K562 (cell line): ENCODE measurements around the gene HPCAL1. TPM values are rescaled to one million over a fixed set of nuclear protein-coding genes. Genes with fewer than 3 reads are reported as not detected.

Experiments
- ATAC-seq: fragments of 200-7000 bp; cut with Tn5 transposase; 3 replicates; pipeline ENCODE4 v1.9.1; 2020; ENCODE audit warnings: moderate library complexity
- BruUV-seq: library from RNA; stranded (reverse); fragments of 400-500 nt; replicated peaks from 2 replicates; lab custom pipeline; 2021; lab: Mats Ljungman, UMichigan
- CTCF ChIA-PET: fragments of 300-600 bp; formaldehyde crosslinking; extraction: SDS; loops from one replicate; lab custom pipeline; 2021; ENCODE audit warnings: low intra/inter-chr PET ratio; lab: Yijun Ruan, JAX
- POLR2A ChIA-PET: fragments of 300-600, 350-650 bp; sonication (Branson Sonifier 250); formaldehyde crosslinking; extraction: SDS; loops from one replicate; lab custom pipeline; 2021; ENCODE audit warnings: antibody characterized with exemption, inconsistent platforms; lab: Yijun Ruan, JAX
- DNase-seq, 4 experiments: peaks; one replicate each; pipeline versions ENCODE4 v3.0.0 to v3.0.0-alpha.2; 2011 to 2018; ENCODE audit warnings: low spot score in 3 of 4, mixed read lengths in 3 of 4; ENCODE audit errors: extremely low read depth in 1 of 4
- FAIRE-seq: peaks from 2 replicates; lab custom pipeline; 2011; peaks lifted over from hg19 to GRCh38; lab: Jason Lieb, UNC
- H2AFZ ChIP-seq: 2 replicates; pipeline ENCODE4 v1.6.0; 2011; ENCODE audit warnings: low read depth, low read length, control low read depth, inconsistent platforms
- H3K27ac ChIP-seq: fragments of 200-600 bp; 3 replicates; pipeline ENCODE4 v1.8.0; 2011; ENCODE audit warnings: low read depth, mild to moderate bottlenecking, control low read depth, inconsistent platforms, low read length, moderate library complexity, mixed read lengths; ENCODE audit errors: extremely low read depth
- H3K27me3 ChIP-seq, 2 experiments: fragments of 300-600 bp in 1 of 2; 2 replicates in 1 of 2; 3 replicates in 1 of 2; pipeline versions ENCODE4 v1.6.0 to v1.8.0; 2011; ENCODE audit warnings: inconsistent platforms in 2 of 2, low read length in 2 of 2, mild to moderate bottlenecking in 1 of 2, mixed read lengths in 1 of 2, moderate library complexity in 1 of 2; ENCODE audit not compliant: control insufficient read depth in 2 of 2, insufficient read depth in 2 of 2
- H3K36me3 ChIP-seq: fragments of 300-600 bp; 3 replicates; pipeline ENCODE4 v1.8.0; 2011; ENCODE audit warnings: mild to moderate bottlenecking, low read length, inconsistent platforms; ENCODE audit not compliant: control insufficient read depth, insufficient read depth
- H3K4me1 ChIP-seq, 2 experiments: fragments of 200-600 bp in 1 of 2; replicated peaks in 1 of 2; 2 replicates in 1 of 2; 3 replicates in 1 of 2; pipeline versions ENCODE4 v1.5.1 to v1.8.0; 2011; ENCODE audit warnings: inconsistent platforms in 2 of 2, low read length in 2 of 2, mild to moderate bottlenecking in 1 of 2, mixed read lengths in 1 of 2, moderate library complexity in 1 of 2; ENCODE audit not compliant: control insufficient read depth in 2 of 2, insufficient read depth in 2 of 2
- H3K4me2 ChIP-seq: 2 replicates; pipeline ENCODE4 v1.6.1; 2011; ENCODE audit warnings: low read length, control low read depth, inconsistent platforms, mixed read lengths; ENCODE audit not compliant: insufficient read depth
- H3K4me3 ChIP-seq: fragments of 200-600 bp; sonication (generic), shearing (Covaris generic); 2 replicates; pipeline ENCODE4 v1.5.1; 2016; ENCODE audit warnings: control low read depth, inconsistent platforms
- H3K79me2 ChIP-seq: fragments of 200-600 bp; 3 replicates; pipeline ENCODE4 v1.8.0; 2011; ENCODE audit warnings: low read length, inconsistent platforms; ENCODE audit not compliant: control insufficient read depth, insufficient read depth
- H3K9ac ChIP-seq, 2 experiments: 2 replicates each; pipeline versions ENCODE4 v1.6.0 to v1.6.1; 2011; ENCODE audit warnings: low read depth in 2 of 2, low read length in 2 of 2, control low read depth in 1 of 2, inconsistent platforms in 1 of 2, mild to moderate bottlenecking in 1 of 2, mixed read lengths in 1 of 2; ENCODE audit not compliant: insufficient read depth in 1 of 2
- H3K9me1 ChIP-seq: one replicate; pipeline ENCODE4 v1.6.0; 2011; ENCODE audit warnings: inconsistent platforms, mild to moderate bottlenecking, low read length, moderate library complexity; ENCODE audit not compliant: control insufficient read depth, insufficient read depth
- H3K9me3 ChIP-seq: replicated peaks from 2 replicates; pipeline ENCODE4 v1.5.1; 2011; ENCODE audit warnings: low read depth, low read length, inconsistent platforms; ENCODE audit not compliant: control insufficient read depth, insufficient read depth
- H4K20me1 ChIP-seq: replicated peaks from 2 replicates; pipeline ENCODE4 v1.6.1; 2011; ENCODE audit warnings: low read length, inconsistent platforms, mixed read lengths; ENCODE audit not compliant: control insufficient read depth, insufficient read depth
- BACH1 ChIP-seq: fragments of 200-800 bp; sonication (Bioruptor generic); IDR thresholded peaks from 2 replicates; pipeline ENCODE4 v1.6.1; 2016; ENCODE audit warnings: missing genetic modification characterization, missing compliant biosample characterization
- FOXJ2 ChIP-seq: fragments of 200-800 bp; sonication (Bioruptor generic); IDR thresholded peaks from 2 replicates; pipeline ENCODE4 v1.6.1; 2016; ENCODE audit warnings: missing genetic modification characterization, missing compliant biosample characterization
- GABPB2 ChIP-seq: fragments of 250-450 bp; sonication (Bioruptor Pico); conservative IDR thresholded peaks from 2 replicates; pipeline ENCODE4 v1.5.1; 2021; ENCODE audit warnings: mild to moderate bottlenecking
- HMGN3 ChIP-seq: IDR thresholded peaks from 2 replicates; pipeline ENCODE4 v1.6.1; 2011; ENCODE audit warnings: borderline replicate concordance, low read depth, mild to moderate bottlenecking, mixed read lengths, low read length; ENCODE audit not compliant: insufficient read length; ENCODE audit errors: extremely low read depth
- MAX ChIP-seq: sonication (generic); formaldehyde crosslinking; IDR thresholded peaks from 2 replicates; pipeline ENCODE4 v1.9.0; 2022; ENCODE audit warnings: mild to moderate bottlenecking, missing genetic modification reagents
- NCOA1 ChIP-seq: fragments of 450-650 bp; IDR thresholded peaks from 2 replicates; pipeline ENCODE4 v1.6.1; 2016; ENCODE audit warnings: low read depth
- PREB ChIP-seq: sonication (generic); formaldehyde crosslinking; IDR thresholded peaks from 2 replicates; pipeline ENCODE4 v1.8.1; 2023; ENCODE audit warnings: mild to moderate bottlenecking, missing genetic modification reagents
- ZNF347 ChIP-seq: fragments of 450-650 bp; formaldehyde crosslinking; IDR thresholded peaks from 2 replicates; pipeline ENCODE4 v1.4.0; 2020; ENCODE audit warnings: low read depth, mild to moderate bottlenecking, moderate library complexity
- ZNF354B ChIP-seq: fragments of 250-450 bp; sonication (Bioruptor Pico); IDR thresholded peaks from 2 replicates; pipeline ENCODE4 v1.4.0; 2020
- ZNF444 ChIP-seq: fragments of 250-450 bp; sonication (Bioruptor Pico); IDR thresholded peaks from 2 replicates; pipeline ENCODE4 v1.4.0; 2020; ENCODE audit warnings: mild to moderate bottlenecking, moderate library complexity
- WGBS: fragments of 100-300 bp; shearing (Covaris generic); methylation state at CpG from one replicate; pipeline ENCODE4 v1.1.6; 2016; ENCODE audit warnings: low coverage, mixed read lengths; ENCODE audit not compliant: insufficient coverage; ENCODE audit errors: missing lambda C conversion rate; 5-methylcytosine and 5-hydroxymethylcytosine counted together
- in situ Hi-C: fragments of 300-500 bp; cut with MboI; formaldehyde crosslinking; loops from 4 replicates; pipeline ENCODE4 v1.15.0; 2018; ENCODE audit warnings: inconsistent platforms, mixed read lengths
- intact Hi-C: fragments of 100-400 bp; cut with micrococcal nuclease; formaldehyde crosslinking; loops from 2 replicates; pipeline ENCODE4 v1.14.2; 2022
- polyA plus RNA-seq, 8 experiments: library from polyadenylated mRNA; depleted of rRNA in 4 of 8; stranded (reverse) in 5 of 8; unstranded in 3 of 8; fragments of >200 nt; fragmentation: Nextera tagmentation in 2 of 8; fragmentation: Illumina TruSeq in 1 of 8; extraction: Ambion mirVana in 2 of 8; extraction: Trizol in 1 of 8; gene quantifications; 2 replicates each; pipeline versions ENCODE4 v1.2.1 to v1.2.3, GENCODE V29; 2011 to 2014; ENCODE audit warnings: inconsistent platforms in 1 of 8, missing spikeins in 1 of 8
- total RNA-seq, 7 experiments: library from RNA; depleted of rRNA in 6 of 7; stranded (reverse); fragments of >200 nt in 6 of 7; fragmentation: Illumina TruSeq in 2 of 7; extraction: Trizol in 2 of 7; gene quantifications; 2 replicates each; pipeline versions ENCODE4 v1.2.1 to v1.2.3, GENCODE V29; 2011 to 2021; ENCODE audit warnings: low replicate concordance in 1 of 7
- TF ChIP-seq, protein P1 (sequence below): fragments of 450-650 bp; IDR thresholded peaks from 2 replicates; pipeline ENCODE4 v1.6.1; 2016; ENCODE audit warnings: low read depth

Gene HPCAL1
- total and polyA plus RNA-seq, 9 of the 15 experiments (the other 6 are each of a cell fraction or from before 2014, with no cell fraction given), result 2.7 to 65.5 (median 23.9) TPM

- H3K27me3 ChIP-seq, result no peaks in the 10 kb centered on the region
- no TSS peak for BruUV-seq
- no peak overlapping the region for H3K4me2 ChIP-seq
- ChIA-PET CTCF (no interaction called here), POLR2A (interaction anchor here (0.6 to 1.2 kb wide), 5 partner anchors 9 to 1179 kb away, joined by 3 to 5 read pairs (median 3); no protein-coding TSS in a partner anchor)
- H3K9ac ChIP-seq, result peak overlapping the region in 1 of 2 experiments; percentile 29; a peak in 1 of 4 replicates
- H2AFZ ChIP-seq, result no peak overlapping the region
- H3K9me3 ChIP-seq, result no peaks in the 10 kb centered on the region
- H4K20me1 ChIP-seq, result no peaks in the 10 kb centered on the region
- ATAC-seq (no peak), DNase-seq (no peak), FAIRE-seq (no peak)
- no peak overlapping the region for H3K27ac ChIP-seq
- no peak overlapping the region for H3K4me3 ChIP-seq
- no peaks in the 10 kb centered on the region for H3K79me2 ChIP-seq
- H3K9me1 ChIP-seq, result no peaks in the 10 kb centered on the region
- peaks cover 33 to 48% of the 10 kb centered on the region in 2 experiments for H3K4me1 ChIP-seq
- 66% methylated on average over 25 of the region's 27 CpGs for WGBS
- in situ Hi-C loops, result no loop called here
- no peaks in the 10 kb centered on the region for H3K36me3 ChIP-seq
- intact Hi-C loops, result no loop called here
- TF ChIP-seq PREB (CRISPR knock-in tag), result no peak
- no peak for TF ChIP-seq BACH1 (tag)
- TF ChIP-seq NCOA1, result no peak
- TF ChIP-seq ZNF354B (CRISPR knock-in tag), result no peak
- no peak for TF ChIP-seq ZNF444 (CRISPR knock-in tag)
- no peak for TF ChIP-seq FOXJ2 (tag)
- TF ChIP-seq GABPB2 (CRISPR knock-in tag), result no peak
- TF ChIP-seq, protein P1, sequence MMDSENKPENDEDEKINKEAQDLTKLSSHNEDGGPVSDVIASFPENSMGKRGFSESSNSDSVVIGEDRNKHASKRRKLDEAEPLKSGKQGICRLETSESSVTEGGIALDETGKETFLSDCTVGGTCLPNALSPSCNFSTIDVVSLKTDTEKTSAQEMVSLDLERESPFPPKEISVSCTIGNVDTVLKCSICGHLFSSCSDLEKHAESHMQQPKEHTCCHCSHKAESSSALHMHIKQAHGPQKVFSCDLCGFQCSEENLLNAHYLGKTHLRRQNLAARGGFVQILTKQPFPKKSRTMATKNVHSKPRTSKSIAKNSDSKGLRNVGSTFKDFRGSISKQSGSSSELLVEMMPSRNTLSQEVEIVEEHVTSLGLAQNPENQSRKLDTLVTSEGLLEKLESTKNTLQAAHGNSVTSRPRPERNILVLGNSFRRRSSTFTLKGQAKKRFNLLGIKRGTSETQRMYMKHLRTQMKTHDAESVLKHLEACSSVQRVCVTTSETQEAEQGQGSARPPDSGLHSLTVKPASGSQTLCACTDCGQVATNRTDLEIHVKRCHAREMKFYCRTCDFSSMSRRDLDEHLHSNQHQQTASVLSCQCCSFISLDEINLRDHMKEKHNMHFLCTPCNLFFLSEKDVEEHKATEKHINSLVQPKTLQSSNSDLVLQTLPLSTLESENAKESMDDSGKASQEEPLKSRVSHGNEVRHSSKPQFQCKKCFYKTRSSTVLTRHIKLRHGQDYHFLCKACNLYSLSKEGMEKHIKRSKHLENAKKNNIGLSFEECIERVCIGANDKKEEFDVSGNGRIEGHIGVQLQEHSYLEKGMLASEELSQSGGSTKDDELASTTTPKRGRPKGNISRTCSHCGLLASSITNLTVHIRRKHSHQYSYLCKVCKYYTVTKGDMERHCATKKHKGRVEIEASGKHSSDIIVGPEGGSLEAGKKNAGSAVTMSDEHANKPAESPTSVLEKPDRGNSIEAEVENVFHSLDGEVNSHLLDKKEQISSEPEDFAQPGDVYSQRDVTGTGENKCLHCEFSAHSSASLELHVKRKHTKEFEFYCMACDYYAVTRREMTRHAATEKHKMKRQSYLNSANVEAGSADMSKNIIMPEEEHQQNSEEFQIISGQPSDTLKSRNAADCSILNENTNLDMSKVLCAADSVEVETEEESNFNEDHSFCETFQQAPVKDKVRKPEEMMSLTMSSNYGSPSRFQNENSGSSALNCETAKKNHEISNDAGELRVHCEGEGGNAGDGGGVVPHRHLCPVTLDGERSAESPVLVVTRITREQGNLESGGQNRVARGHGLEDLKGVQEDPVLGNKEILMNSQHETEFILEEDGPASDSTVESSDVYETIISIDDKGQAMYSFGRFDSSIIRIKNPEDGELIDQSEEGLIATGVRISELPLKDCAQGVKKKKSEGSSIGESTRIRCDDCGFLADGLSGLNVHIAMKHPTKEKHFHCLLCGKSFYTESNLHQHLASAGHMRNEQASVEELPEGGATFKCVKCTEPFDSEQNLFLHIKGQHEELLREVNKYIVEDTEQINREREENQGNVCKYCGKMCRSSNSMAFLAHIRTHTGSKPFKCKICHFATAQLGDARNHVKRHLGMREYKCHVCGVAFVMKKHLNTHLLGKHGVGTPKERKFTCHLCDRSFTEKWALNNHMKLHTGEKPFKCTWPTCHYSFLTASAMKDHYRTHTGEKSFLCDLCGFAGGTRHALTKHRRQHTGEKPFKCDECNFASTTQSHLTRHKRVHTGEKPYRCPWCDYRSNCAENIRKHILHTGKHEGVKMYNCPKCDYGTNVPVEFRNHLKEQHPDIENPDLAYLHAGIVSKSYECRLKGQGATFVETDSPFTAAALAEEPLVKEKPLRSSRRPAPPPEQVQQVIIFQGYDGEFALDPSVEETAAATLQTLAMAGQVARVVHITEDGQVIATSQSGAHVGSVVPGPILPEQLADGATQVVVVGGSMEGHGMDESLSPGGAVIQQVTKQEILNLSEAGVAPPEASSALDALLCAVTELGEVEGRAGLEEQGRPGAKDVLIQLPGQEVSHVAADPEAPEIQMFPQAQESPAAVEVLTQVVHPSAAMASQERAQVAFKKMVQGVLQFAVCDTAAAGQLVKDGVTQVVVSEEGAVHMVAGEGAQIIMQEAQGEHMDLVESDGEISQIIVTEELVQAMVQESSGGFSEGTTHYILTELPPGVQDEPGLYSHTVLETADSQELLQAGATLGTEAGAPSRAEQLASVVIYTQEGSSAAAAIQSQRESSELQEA, result no peak
- TF ChIP-seq ZNF347 (CRISPR knock-in tag), result no peak
- TF ChIP-seq MAX (CRISPR knock-in tag), result no peak
- TF ChIP-seq HMGN3, result no peak
Observed at GRCh38 chr2:10286216-10287037, 16.3 kb upstream of the HPCAL1 start.
